GM13976 (cell line): ENCODE data around the gene C2CD4B.

Experiments
- DNase-seq: peaks from one replicate; pipeline ENCODE4 v3.0.0; 2012; ENCODE audit warnings: low spot score
- in situ Hi-C: fragments of 300-500 bp; cut with MboI; formaldehyde crosslinking; loops from one replicate; pipeline ENCODE4 v1.12.0; 2022; ENCODE audit warnings: low sequenced_read_pairs, mixed read lengths, inconsistent platforms; ENCODE audit not compliant: unreplicated experiment
- TF ChIP-seq, protein P1 (sequence below): IDR thresholded peaks from 2 replicates; pipeline ENCODE4 v1.5.1; 2012; ENCODE audit warnings: borderline replicate concordance, mild to moderate bottlenecking; ENCODE audit not compliant: insufficient read depth; ENCODE audit errors: extremely low read depth, missing control alignments, control extremely low read depth

Gene C2CD4B

DNA sequence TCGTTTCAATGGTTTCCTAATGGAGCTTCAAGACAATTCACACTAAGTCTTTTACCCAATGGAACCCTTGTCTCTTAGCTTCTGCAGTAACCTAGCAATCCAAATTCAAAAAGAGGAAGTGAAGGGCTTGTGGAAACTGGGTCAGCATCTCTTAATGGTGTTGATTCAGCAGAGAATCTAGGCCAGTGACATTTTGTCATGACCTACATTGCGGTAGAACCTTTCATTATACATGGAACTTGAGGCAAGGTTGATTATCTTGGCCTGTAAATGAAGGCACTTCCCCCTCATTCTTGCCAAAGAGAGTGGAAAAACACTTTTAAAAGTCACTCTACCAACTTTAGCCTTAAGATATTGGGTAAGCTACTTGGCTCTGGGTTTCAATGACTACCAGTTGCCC lies 42.8 kb downstream of the C2CD4B start:
- no peak for DNase-seq
- in situ Hi-C loops = no loop called here
- TF ChIP-seq, protein P1, sequence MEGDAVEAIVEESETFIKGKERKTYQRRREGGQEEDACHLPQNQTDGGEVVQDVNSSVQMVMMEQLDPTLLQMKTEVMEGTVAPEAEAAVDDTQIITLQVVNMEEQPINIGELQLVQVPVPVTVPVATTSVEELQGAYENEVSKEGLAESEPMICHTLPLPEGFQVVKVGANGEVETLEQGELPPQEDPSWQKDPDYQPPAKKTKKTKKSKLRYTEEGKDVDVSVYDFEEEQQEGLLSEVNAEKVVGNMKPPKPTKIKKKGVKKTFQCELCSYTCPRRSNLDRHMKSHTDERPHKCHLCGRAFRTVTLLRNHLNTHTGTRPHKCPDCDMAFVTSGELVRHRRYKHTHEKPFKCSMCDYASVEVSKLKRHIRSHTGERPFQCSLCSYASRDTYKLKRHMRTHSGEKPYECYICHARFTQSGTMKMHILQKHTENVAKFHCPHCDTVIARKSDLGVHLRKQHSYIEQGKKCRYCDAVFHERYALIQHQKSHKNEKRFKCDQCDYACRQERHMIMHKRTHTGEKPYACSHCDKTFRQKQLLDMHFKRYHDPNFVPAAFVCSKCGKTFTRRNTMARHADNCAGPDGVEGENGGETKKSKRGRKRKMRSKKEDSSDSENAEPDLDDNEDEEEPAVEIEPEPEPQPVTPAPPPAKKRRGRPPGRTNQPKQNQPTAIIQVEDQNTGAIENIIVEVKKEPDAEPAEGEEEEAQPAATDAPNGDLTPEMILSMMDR = no peak

DNA sequence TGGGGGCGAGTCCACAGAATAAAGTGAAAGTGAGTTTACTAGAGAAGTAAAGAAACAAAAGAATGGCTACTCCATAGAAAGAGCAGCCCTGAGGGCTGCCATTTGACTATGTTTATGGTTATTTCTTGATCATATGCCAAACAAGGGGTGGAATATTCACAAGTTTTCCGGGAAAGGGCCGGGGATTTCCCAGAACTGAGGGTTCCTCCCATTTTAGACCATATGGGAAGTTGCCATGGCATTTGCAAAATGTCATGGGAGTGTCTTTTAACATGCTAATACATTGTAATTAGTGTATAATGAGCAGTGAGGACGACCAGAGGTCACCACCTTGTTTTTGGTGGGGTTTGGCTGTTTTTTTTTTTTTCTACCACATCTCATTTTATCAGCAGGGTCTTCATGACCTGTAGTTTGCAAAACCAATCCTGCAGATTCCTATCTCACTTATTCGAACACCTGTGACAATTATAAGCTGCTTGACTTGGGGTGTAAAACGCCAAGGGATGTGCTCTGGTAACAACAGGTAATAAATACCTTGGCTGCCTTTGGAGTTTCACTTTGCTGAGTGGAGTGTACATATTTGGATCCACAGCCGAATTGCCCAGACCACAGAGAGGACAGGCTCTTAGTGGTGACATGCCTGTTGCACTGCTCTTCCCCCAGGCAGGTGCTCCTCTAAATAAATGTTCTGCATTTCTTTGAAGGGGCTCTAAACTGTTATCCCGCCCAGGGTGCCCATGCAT lies 43.6 kb downstream of the C2CD4B start:
- in situ Hi-C loops = no loop called here
- TF ChIP-seq, protein P1 = no peak
- no peak for DNase-seq

DNA sequence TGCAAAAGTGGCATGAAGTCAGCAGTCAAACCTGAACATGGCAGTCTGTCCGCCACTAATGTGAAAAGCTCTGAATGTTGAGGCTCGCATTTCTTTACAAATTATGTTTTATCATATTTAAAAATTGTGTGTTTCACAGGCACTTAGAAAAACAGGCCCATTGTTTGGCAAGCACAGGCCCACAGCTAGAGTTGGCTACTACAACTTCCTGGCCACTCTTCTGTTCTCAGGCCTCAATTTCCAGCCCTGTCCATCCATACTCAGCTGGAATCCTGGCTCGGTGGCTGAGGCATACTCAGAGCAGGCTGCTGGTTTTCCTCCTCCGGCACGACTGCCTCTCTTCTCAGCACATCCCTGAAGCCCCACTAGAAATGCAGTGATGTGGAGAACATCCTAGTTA lies 44.3 kb downstream of the C2CD4B start:
- TF ChIP-seq, protein P1 = no peak
- in situ Hi-C loops = no loop called here
- no peak for DNase-seq

- in situ Hi-C loops = no loop called here
- TF ChIP-seq, protein P1 = no peak
- DNase-seq = no peak
Measured at GRCh38 chr15:62119874-62120273, 45.2 kb downstream of the C2CD4B start.

DNA sequence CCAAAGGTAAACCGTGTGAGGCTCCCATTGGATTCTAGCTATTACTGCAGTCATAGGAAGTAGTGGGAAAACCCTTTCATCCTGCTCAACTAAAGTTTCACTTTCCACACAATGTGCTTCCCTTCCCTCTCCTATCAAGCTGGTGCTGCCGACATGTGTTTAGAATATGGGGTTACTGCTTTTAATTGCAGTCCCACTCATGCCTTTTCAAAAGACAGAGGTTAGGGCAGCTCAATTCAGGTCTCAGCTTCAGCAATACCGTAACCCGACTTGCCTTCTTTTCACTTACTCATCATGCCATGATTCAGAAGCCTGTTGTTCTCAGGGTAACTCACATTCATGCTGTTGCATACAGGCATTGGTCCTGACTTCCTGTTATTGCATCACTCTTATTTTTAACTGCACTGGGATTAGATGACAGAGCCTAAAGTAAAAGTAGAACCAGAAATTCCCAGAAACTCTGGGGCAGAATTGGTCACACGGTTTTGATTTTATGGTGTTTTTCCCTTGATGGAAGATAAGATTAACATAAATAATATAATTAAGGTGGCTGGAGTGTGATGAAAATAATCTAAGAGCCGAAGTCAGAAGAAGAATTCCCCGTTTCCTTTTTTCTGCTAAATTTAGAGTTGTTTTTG lies 45.7 kb downstream of the C2CD4B start:
- no peak for DNase-seq
- TF ChIP-seq, protein P1 = no peak
- in situ Hi-C loops = no loop called here

GRCh38 chr15:62118520-62119226 lies 46.4 kb downstream of the C2CD4B start:
- in situ Hi-C loops = no loop called here
- TF ChIP-seq, protein P1 = no peak
- DNase-seq = no peak
